VCaP (cell line): Measurements from ENCODE around the gene VPS4A.

Experiments used
- H3K27ac ChIP-seq: fragments of 450-650 bp; 2 replicates; pipeline ENCODE4 v1.5.1; 2017
- TF ChIP-seq, protein P1 (sequence below): fragments of 450-650 bp; conservative IDR thresholded peaks from 2 replicates; pipeline ENCODE4 v1.5.1; 2017; ENCODE audit warnings: mild to moderate bottlenecking, moderate library complexity

VPS4A gene

DNA sequence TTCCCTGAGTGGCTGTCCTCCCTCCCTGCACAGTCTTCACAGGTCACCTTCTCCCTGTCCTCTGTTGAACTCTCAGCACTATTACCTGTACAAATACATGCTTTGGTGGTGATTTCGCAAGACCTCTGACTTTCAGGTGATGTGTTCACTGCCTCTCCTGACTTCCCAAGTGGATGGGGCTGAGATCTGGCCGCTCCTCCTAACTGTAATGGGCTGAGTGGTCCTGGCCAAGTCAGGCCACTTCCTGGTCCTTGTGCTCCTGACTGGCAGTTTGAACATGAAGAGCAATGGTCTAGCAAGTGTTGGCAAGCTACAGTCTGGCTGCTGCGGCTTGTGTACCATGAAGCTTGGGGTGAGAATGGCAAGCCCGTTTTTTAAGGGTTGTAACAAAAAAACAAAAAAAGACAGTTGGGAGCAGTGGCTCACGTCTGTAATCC is 52.1 kb downstream of the VPS4A start:
- TF ChIP-seq, protein P1, sequence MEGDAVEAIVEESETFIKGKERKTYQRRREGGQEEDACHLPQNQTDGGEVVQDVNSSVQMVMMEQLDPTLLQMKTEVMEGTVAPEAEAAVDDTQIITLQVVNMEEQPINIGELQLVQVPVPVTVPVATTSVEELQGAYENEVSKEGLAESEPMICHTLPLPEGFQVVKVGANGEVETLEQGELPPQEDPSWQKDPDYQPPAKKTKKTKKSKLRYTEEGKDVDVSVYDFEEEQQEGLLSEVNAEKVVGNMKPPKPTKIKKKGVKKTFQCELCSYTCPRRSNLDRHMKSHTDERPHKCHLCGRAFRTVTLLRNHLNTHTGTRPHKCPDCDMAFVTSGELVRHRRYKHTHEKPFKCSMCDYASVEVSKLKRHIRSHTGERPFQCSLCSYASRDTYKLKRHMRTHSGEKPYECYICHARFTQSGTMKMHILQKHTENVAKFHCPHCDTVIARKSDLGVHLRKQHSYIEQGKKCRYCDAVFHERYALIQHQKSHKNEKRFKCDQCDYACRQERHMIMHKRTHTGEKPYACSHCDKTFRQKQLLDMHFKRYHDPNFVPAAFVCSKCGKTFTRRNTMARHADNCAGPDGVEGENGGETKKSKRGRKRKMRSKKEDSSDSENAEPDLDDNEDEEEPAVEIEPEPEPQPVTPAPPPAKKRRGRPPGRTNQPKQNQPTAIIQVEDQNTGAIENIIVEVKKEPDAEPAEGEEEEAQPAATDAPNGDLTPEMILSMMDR: no peak
- no peak overlapping the region for H3K27ac ChIP-seq

DNA sequence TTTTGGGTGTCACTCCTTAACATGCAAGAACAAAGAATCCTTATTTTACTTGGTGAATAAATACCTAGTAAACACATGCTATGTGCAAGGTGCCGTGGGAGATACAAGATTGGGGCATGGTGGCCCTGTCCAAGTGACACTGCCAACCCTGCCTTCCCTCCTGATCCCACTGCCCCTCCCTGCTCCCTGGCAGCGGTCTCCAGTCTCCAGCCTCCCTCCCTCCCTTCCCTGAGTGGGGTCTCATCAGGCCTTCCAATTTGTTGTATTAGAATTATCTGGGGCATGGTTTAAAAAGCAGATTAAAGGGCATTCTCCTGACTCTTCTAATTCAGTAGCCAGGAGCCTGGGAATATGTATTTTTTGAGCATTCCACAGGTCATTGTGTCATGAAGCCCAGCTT is 52.9 kb downstream of the VPS4A start:
- TF ChIP-seq, protein P1: no peak
- no peak overlapping the region for H3K27ac ChIP-seq

DNA sequence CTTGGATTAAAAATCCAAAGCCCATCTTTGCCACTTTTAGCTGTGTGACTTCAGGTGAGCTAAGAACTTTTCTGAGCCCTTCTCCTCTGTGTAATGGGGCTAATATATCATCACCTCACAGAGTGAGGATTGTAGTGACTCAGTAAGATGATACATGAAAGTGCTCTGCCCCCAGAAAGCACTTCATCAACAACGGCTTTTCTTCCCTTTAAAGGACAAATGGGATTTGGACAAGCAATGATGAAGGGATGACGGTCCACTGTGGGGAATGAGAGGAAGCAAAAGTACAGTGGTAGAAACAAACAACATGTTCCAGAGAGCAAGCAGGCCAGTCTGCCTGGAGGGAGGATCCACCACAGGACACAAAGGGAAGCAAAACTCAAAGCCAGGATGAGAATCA is 54.8 kb downstream of the VPS4A start:
- H3K27ac ChIP-seq: no peak overlapping the region
- TF ChIP-seq, protein P1: no peak

DNA sequence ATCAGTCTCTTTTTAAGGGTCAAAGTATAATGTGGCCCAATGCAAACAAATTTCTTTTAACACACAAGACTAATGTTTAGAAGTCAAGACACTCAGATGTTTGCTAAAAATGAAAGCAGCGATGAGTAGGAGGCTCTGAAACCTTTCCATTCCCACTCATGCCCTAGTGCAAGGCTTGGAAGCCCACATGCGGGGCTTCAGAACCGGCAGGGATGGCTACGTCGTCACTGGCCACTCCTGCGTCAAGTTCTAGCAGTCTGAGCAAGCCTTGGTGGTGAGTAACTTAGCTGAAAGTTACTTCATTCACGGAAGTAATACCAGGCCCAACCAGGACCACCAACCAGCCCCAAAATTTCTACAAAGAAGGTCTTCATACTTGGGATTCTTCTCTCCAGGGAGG is 55.3 kb downstream of the VPS4A start:
- TF ChIP-seq, protein P1: no peak
- no peak overlapping the region for H3K27ac ChIP-seq

DNA sequence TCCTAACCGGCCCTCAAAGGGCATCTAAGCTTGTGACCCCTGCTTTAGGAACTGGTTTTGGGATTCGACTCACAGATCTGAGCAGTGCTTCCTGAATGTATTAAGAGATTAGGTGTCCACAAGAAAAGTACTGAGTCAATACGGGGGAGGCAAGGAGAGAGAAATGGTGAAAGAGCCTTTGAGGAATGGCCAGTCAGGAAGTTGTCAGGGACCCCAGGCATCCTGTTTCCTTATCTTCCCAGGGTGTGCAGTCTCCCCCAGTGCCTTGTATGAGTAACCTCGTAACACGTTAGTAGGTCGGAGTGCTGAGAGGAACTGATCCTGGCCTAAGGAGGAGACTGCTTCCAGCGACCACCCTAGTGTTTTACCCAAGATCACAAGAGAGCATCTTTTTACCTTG is 56.8 kb downstream of the VPS4A start:
- H3K27ac ChIP-seq: no peak overlapping the region

DNA sequence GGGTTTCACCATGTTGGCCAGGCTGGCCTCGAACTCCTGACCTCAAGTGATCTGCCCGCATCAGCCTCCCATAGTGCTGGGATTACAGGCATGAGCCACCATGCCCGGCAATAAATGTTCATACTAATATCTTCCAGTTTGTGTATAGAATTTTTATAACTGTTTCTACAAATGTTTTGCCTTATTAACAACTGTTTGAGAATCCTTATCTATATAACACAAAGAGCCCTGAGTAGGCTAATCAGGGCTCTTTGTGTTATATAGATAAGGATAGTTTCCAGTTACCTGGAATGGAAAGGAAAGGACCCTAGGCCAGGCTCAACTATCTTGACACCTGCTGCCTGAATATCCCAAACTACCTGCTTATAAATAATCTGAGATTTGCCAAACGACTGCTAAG is 57.7 kb downstream of the VPS4A start:
- H3K27ac ChIP-seq: no peak overlapping the region
- TF ChIP-seq, protein P1: no peak

More for the DNA sequence above, 56.8 kb downstream of the VPS4A start:
- TF ChIP-seq, protein P1: no peak

DNA sequence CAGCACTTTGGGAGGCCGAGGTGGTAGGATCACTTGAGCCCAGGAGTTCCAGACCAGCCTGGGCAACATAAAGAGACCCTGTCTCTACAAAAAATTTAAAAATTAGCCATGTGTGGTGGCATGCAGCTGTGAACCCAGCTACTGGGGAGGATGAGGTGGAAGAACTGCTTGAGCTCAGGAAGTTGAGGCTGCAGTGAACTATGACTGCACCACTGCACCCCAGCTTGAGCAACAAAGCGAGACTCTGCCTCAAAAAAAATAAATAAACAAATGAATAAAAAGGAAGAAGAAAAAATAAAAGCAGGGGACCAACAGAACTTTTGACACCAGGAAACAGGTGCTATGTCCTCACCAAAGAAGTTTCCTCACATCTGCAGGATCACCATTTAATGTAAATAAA is 60.4 kb downstream of the VPS4A start:
- H3K27ac ChIP-seq: no peak overlapping the region
- TF ChIP-seq, protein P1: no peak

DNA sequence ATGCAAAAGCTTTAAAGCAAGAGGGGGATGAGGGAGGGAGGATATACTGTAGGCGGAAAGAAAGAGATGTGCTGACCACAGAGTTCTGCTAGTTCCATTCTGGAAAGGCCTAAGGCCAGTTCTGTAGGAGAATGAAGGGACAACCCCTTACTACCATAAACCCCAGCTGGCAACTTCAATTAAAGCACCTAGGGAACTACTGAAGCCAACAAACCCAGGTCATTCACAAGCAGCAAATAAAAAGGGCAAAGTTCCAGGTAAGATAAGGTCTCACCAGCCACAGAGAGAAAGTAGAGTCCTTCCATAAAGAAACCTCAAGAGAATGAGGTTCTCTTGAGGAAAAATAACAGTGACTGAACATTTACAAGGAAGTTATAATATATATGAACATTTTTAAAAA is 61.9 kb downstream of the VPS4A start:
- no peak overlapping the region for H3K27ac ChIP-seq
- TF ChIP-seq, protein P1: no peak
